NCI-H2171 treated with DMSO at 0.1 percent for 48 hours (cell line): ENCODE results near the gene RTEL1.
"Not testable (repeated sequence)": the region's sequence is repeated elsewhere in the genome, so short reads cannot be mapped to it uniquely, and the experiment has no call there.

Experiments used
- DNase-seq: peaks from one replicate; lab custom pipeline; 2025; lab: John Stamatoyannopoulos, UW

The RTEL1 gene, protein sequence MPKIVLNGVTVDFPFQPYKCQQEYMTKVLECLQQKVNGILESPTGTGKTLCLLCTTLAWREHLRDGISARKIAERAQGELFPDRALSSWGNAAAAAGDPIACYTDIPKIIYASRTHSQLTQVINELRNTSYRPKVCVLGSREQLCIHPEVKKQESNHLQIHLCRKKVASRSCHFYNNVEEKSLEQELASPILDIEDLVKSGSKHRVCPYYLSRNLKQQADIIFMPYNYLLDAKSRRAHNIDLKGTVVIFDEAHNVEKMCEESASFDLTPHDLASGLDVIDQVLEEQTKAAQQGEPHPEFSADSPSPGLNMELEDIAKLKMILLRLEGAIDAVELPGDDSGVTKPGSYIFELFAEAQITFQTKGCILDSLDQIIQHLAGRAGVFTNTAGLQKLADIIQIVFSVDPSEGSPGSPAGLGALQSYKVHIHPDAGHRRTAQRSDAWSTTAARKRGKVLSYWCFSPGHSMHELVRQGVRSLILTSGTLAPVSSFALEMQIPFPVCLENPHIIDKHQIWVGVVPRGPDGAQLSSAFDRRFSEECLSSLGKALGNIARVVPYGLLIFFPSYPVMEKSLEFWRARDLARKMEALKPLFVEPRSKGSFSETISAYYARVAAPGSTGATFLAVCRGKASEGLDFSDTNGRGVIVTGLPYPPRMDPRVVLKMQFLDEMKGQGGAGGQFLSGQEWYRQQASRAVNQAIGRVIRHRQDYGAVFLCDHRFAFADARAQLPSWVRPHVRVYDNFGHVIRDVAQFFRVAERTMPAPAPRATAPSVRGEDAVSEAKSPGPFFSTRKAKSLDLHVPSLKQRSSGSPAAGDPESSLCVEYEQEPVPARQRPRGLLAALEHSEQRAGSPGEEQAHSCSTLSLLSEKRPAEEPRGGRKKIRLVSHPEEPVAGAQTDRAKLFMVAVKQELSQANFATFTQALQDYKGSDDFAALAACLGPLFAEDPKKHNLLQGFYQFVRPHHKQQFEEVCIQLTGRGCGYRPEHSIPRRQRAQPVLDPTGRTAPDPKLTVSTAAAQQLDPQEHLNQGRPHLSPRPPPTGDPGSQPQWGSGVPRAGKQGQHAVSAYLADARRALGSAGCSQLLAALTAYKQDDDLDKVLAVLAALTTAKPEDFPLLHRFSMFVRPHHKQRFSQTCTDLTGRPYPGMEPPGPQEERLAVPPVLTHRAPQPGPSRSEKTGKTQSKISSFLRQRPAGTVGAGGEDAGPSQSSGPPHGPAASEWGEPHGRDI (N-terminal part only)

DNA sequence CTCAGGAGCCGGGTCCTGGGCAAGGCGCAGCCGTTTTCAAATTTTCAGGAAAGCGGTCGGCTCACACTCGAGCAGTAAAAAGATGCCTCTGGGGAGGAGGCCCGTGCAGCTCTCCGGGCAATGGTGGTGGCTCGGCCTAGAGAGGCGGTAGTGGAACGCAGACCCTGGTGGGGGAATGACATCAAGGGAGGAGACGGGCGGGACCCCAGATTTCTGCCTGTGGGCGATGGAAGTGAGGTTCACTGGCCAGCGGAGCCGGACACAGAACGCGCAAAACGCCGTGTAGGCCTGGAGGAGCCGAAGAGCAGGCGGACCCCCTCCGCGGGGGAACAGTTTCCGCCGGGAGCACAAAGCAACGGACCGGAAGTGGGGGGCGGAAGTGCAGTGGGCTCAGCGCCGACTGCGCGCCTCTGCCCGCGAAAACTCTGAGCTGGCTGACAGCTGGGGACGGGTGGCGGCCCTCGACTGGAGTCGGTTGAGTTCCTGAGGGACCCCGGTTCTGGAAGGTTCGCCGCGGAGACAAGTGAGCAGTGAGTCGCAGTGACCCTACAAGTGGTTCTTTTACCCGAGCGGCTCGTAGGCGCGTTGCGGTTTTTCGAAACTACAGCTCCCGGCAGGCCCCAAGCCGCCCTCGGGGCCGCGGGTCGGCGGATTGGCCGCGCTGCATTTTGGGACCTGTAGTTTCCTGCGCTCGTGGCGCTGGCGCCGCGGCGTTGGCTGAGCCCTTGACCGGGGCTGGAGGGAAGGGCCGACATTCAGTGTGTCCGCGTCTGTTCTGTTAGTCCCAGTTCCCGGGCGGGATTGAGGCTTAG lies at the start of gene RTEL1:
Gene RTEL1, plus strand, starts transcription at position 376 of the 812 bp plus-strand sequence. CDS start 1,091 bp downstream, outside the sequence.
- peak; percentile 92 for DNase-seq

DNA sequence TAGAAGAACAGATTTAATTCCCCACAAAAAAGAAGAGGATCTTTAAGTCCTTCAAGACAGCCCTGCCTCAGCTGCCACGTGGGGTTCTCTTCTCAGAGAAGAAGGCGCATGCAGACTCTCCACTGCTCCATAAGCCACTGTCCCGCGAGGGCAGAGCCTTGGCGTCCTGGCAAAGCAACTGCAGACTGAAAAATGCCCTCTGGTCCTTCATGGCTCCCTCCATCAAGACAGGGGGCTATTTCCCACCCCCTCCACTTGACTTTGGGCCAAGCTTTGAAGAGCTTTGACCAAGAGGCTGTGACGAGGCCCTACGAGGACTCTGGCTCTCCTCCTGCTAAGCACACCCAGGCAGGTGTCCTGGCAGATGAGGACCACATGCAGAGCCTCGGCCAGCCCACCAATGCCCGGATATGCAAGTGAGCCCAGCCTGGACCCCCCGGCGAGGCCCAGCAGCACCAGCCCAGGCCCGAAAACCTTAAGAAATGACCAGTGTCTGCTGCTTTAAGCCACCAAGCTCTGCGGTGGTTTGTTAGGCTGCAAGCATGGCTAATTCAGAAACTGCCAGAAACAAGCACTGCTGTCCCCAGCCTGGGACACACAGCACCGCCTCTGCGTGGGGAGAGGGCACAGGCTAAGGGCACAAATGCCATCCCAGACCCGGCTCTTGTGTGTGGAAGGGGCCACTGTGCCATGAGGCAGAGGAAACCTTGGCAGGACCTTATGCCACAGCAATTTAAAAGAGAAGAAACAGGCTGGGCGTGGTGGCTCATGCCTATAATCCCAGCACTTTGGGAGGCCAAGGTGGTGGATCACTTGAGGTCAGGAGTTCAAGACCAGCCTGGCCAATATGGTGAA lies 47.3 kb upstream of the RTEL1 start:
- DNase-seq, result no peak

DNA sequence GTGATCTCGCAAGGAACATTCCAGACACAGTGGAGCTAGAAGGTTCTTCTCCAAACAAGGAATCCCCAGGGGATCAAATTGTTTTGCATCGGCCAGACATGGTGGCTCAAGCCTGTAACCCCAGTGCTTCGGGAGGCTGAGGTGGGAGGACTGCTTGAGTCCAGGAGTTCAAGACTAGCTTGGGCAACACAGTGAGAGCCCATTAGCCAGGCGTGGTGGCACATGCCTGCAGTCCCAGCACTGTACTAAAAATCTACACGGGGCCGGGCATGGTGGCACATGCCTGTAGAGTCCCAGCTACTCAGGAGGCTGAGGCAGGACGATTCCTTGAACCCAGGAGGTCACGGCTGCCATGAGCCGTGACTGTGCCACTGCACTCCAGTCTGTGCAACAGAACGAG lies 46.5 kb upstream of the RTEL1 start:
- DNase-seq, result no peak

DNA sequence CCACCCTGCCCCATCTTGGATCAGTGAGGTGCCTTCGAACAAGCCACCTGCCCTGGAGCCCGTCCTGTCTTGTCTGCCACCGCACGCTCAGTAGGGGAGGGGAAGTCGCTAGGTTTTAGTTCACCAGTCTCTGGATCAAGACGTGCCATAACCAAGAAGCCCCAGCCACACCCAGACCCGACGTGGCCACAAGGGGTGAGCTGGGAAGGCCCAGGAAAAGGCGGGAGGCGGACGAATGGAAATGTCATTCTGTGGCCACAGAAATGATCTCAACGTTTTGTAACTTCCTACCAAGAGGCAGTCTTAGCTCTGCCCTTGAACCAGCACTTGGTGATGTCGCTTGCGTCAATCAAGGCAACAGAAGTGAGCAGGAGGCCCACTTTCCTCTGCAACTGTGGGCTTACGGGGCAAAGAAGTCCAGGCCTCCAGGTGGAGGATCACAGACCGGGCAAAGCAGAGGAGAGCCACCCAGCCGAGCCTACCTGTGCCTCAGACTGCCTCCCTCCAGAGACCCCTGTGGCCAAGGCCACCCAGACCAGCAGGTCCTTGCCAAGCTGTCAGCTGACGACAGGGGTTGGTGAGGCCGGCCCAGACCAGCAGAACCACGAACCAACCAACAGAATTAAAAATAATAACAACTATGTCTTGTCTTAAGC lies 45.7 kb upstream of the RTEL1 start:
- DNase-seq, result no peak

DNA sequence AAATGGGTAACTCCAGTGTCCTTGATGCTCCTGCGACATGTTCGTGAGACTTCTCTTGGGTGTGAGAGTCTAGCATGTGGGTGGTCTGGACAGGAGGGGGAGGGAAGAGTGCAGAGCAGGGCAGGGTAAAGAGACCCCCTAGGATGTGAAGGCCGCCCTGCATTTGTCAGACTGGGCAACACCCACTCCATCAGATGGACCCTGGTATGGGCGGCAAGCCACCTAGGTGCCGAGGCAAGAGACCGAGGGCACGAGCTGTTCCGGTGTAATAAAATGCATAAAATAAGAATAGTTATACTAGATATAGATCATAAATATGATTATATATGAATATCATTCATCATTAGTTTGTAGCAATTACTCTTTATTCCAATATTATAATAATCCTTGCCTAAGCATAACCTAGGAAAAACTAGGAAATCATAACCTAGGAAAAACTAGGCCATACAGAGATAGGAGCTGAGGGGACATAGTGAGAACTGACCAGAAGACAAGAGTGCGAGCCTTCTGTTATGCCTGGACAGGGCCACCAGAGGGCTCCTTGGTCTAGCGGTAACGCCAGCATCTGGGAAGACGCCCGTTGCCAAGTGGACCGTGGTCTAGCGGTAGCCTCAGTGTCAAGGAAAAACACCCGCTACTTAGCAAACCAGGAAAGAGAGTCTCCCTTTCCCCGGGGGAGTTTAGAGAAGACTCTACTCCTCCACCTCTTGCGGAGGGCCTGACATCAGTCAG lies 44.1 kb upstream of the RTEL1 start:
- not testable (repeated sequence) for DNase-seq

DNA sequence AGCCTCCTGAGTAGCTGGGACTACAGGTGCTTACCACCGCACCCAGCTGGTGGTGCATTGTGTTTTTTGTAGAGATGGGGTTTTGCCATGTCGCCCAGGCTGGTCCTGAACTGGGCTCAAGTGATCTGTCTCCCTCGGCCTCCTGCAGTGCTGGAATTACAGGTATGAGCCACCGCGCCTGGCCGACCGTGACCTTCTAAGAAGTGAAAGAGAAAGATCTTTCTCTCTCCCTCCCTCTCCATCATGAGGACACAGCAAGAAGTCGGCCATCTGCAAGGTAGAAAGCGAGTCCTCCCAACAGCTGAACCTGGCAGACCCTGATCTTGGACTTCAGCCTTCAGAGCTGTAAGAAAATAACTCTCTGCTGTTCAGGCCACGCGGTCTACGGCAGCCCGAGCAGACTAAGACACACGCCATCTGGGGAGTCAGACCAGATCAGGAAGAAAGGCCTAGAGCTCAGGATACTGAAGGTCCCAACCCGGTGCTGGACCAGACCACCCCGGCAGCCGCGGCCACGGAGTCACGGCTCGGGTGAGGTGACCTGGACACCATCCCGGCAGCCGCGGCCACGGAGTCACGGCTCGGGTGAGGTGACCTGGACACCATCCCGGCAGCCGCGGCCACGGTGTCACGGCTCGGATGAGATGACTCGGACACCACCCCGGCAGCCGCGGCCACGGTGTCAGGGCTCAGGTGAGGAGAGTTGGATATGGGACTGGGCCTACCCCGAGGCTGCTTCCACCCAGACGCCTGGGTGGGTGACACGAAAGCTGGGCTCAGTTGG lies 40.8 kb upstream of the RTEL1 start:
- DNase-seq, result no peak

DNA sequence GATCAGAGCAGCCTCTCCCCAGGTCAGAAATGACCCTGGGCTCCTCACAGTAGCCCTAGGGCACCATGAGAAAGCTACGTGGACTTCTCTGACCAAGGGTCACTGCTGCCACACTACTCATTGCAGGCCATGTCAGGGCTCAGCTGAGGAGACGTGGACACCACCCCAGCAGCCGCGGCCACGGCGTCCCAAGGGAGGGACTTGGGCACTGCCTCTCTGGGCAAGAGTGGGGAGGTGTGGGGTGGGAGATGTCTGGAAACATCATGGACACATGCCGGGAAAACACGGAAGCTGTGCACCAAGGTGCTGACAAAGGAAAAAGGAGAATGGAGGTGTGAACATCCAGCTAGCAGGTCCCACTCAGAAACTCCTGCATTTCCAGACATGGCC lies 40.2 kb upstream of the RTEL1 start:
- DNase-seq, result no peak

DNA sequence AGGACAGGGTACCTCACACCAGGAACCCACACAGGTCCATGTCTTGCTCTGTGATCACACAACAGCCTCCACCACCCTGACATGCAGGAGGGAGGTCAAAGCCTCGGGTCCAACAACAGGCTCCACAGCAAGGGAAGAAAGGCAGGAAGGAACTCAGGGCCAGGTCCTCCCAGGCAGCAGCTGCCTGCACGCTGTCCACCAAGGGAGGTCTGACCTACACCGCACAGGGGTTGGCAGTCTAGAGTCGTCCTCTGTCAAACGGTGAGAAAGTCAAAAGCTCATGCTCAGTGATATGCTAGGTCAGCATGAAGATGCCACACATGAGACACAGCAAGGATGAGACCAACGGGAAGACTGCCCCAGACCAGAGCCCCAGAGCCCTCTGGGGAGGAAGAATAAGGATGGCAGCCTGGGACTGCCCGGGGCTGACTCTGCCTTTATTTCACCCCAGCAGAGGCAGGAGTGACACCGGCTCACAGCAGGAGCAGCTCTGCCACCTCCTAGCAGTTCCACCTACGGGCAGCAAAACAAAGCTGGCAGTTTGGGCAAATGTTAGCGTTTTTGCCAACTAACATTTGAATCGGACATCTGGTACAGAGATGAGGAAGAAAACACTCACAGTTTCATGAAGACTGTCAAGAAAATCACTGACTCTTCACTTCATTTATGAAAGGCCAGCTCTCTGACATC lies 39.7 kb upstream of the RTEL1 start:
- DNase-seq, result no peak

DNA sequence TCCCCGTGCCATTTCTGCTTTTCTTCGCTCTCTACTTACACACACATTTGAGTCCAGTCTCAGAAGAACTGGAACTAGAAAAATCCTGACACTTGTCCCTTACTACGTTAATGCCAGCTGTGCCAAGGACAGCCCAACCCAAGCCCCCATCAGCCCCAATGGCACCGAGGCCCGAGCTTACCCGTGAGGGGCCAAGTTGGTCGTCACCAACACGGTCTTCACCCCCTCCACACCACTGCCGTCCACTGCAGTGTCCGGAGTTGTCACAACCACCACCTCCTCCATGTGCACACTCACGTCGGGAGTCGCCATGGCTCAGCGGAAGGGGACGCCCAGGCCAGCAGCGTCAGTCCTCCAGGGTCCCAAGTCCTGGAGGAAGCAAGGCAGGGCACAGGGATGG lies 39.0 kb upstream of the RTEL1 start:
- DNase-seq, result no peak

DNA sequence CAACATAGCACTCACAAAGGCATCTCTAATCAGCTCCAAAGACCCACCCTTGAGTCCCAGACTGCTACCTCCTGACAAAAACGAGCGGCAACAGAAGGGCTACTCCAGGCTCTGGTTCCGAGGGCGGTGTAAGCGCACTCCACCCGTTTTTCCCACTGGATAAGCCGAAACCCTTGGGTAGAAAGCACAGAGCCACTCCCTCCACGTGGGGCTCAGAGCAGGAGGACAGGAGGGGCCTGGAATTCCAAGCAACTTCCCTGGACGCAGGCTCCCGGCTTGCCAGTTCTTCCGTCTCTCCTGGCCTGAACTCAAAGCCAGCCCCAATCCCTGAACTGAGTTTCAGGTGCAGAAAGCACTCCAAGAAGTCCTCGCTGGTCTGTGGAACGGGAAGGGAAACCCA lies 38.6 kb upstream of the RTEL1 start:
- DNase-seq, result no peak

DNA sequence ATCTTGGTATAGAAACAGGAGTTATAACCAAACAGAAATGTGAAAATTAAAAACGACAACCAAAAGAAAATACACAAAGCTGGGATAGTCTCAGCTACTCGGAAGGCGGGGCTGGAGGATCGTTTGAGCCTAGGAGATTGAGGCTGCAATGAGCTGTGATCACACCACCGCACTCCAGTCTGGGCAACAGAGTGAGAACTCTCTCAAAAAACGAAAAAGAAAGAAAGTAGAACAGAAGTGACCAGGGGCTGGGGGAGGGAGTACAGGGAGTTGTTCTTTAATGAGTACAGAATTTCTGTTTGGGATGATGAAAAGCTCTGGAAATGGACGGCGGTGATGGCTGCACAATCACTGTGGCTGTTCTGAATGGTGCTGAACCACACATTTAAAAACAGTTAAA lies 37.1 kb upstream of the RTEL1 start:
- no peak for DNase-seq

DNA sequence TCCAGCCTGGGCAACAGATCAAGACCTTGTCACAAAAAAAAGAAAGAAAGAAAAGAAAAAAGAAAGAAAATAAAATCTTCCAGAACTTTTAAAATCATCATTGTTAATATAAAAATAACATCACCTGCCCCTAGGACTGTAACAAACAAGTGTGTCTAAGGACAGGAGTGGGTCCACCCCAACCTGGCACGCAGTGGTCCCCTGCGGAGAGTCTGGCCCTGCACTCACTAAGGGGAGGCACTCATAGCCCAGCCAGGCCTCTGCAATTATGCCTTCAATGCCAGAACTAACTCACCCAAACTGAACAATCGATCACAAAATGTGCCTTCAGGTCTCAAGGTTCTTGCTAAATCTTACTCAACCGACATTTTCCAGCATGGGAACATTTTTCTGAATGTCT lies 36.0 kb upstream of the RTEL1 start:
- no peak for DNase-seq

DNA sequence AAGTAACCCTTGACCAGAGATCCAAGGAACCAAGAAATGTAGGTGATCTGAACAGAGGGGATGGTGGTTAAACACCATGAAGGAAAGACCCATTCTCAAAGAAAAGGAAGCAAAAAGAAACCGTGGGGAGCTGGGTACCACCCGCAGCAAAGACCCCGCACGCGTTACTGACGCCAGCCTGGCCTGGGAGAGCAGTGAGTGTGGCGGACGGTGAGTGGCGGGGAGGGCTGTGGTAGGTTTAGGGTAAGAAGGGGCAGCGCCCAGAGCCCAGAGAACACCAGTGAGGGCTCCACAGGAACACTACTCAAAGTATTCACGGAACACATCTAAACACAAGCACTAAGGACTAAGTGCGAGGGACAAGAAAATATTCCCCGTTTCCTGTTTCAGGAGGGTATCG lies 35.4 kb upstream of the RTEL1 start:
- DNase-seq, result no peak

DNA sequence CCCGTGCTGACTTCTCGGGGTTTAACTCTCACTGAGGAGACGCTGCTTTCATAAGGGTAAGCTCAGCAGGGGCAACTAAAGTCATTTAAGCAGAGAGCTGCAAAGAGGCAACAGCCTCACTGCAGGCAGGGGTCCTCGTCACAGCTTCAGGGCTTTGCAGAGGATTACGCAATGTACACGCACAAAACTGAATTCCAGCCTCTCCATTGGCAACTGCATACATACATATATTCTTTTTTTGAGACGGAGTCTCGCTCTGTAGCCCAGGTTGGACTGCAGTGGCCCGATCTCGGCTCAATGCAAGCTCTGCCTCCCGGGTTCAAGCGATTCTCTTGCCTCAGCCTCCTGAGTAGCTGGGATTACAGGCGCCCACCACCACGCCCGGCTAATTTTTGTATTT lies 33.6 kb upstream of the RTEL1 start:
- DNase-seq, result peak; percentile 27

DNA sequence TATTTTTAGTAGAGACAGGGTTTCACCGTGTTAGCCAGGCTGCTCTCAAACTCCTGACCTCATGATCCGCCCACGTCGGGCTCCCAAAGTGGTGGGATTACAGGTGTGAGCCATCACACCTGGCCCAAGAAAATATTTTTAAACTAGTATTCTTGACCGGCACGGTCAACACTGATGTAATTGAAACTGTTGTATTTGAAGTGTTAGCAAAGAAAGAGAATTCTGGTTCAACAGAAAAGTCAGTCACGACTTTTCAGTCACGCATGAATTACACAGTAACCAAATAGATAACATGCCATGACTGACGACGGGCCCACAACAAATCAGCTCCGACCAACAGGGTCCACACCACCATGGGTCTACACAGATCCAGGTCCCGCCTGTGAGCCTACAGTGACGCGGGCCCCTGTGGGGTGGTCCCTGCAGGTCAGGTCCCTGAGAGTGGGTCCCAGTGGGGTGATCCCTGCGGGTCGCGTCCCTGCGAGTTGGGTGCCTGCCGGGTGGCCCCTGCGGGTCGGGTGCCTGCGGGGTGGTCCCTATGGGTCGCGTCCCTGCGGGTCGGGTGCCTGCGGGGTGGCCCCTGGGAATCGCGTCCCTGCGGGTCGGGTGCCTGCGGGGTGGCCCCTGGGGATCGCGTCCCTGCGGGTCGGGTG lies 32.2 kb upstream of the RTEL1 start:
- DNase-seq, result peak; percentile 33

DNA sequence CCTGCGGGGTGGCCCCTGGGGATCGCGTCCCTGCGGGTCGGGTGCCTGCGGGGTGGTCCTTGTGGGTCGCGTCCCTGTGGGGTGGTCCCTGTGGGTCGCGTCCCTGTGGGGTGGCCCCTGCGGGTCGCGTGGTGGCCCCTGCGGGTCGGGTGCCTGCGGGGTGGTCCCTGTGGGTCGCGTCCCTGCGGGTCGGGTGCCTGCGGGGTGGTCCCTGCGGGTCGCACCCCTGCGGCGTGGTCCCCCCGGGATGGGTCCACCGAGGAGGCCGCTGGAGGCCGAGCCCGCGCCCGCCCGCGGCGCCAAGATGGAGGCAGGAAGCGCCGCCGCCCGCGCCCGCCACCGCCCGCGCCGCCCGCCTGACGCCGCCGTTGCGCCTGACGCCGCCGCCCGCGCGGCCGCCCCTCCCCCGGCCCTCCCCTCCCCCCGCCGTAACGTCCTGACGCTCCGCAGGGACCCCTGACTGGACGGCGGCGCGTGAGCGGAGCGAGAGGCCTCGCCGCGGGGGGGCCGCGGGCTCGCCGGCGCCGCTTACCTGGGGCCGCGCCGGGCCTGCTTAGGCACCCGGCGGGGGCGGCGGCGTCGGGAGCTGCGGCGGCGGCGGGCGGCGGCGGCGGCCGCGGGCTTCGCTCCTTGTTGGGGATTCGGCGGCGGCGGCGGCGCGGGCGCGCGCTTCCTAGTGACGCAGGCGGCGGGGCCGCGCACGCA lies 31.5 kb upstream of the RTEL1 start, which contains the start of gene GMEB2:
Gene GMEB2, minus strand, starts transcription at position 678 of the 705 bp plus-strand sequence. CDS start 7,704 bp downstream, outside the sequence.
- DNase-seq, result peak; percentile 84
